Heart left ventricle (tissue), 16 donors: Measurements from ENCODE around the gene LAD1. TPM values are rescaled to one million over a fixed set of nuclear protein-coding genes. Genes with fewer than 3 reads are reported as not detected.

Source experiments
- ATAC-seq, 4 donors: fragments of 200-7000 bp; cut with Tn5 transposase; one replicate each; pipeline ENCODE4 v1.9.1; 2020 to 2022; ENCODE audit warnings: moderate library complexity in 4 of 4, mild to moderate bottlenecking in 3 of 4, moderate number of reproducible peaks in 1 of 4
- DNase-seq, 5 donors: peaks; one replicate each; pipeline ENCODE4 v3.0.0-alpha.2; 2020
- H3K27ac ChIP-seq, 12 donors: fragments of 200-600 bp; sonication (generic) in 4 of 12; one replicate each; pipeline versions ENCODE4 v1.5.0 to v1.8.0; 2016 to 2022; ENCODE audit warnings: mild to moderate bottlenecking in 2 of 12
- H3K27me3 ChIP-seq, 9 donors: fragments of 200-600 bp; sonication (generic) in 2 of 9; one replicate each; pipeline versions ENCODE4 v1.5.1 to v1.8.0; 2016 to 2022; ENCODE audit warnings: mild to moderate bottlenecking in 3 of 9
- H3K36me3 ChIP-seq, 9 donors: fragments of 200-600 bp; sonication (generic) in 2 of 9; one replicate each; pipeline versions ENCODE4 v1.5.0 to v1.8.0; 2018 to 2022; ENCODE audit warnings: mild to moderate bottlenecking in 2 of 9
- H3K4me1 ChIP-seq, 12 donors: fragments of 200-600 bp; sonication (generic) in 4 of 12; one replicate each; pipeline versions ENCODE4 v1.5.0 to v1.8.0; 2016 to 2022; ENCODE audit warnings: mild to moderate bottlenecking in 3 of 12
- H3K4me3 ChIP-seq, 12 donors: fragments of 200-600 bp; sonication (generic) in 4 of 12; one replicate each; pipeline versions ENCODE4 v1.5.0 to v1.8.0; 2017 to 2022; ENCODE audit warnings: mild to moderate bottlenecking in 9 of 12, moderate library complexity in 4 of 12
- H3K9me3 ChIP-seq, 12 donors: fragments of 200-600 bp; sonication (generic) in 4 of 12; one replicate each; pipeline versions ENCODE4 v1.5.0 to v1.8.0; 2016 to 2022; ENCODE audit warnings: mild to moderate bottlenecking in 1 of 12
- POLR2A ChIP-seq, 2 donors: fragments of 450-650 bp; IDR thresholded peaks; one replicate each; pipeline ENCODE4 v1.6.1; 2017; ENCODE audit warnings: antibody characterized with exemption in 2 of 2, mild to moderate bottlenecking in 2 of 2, moderate library complexity in 2 of 2
- WGBS, 4 donors: extraction: QIAGEN DNeasy Blood & Tissue Kit in 2 of 4; methylation state at CpG; one replicate each; pipeline versions ENCODE4 v1.1.5 to v1.1.7; 2013 to 2018; 5-methylcytosine and 5-hydroxymethylcytosine counted together
- intact Hi-C, 10 donors: fragments of 100-400 bp; cut with DNase I; formaldehyde crosslinking; loops; one replicate each; pipeline versions ENCODE4 v1.11.1 to v1.14.2; 2022
- polyA plus RNA-seq, 2 donors: library from polyadenylated mRNA; stranded (reverse); fragments of 200-250 nt; gene quantifications; one replicate each; pipeline ENCODE4 v1.2.3, GENCODE V29; 2013
- total RNA-seq, 9 donors: library from RNA; depleted of rRNA in 2 of 9; stranded (reverse); fragments of >200 nt in 2 of 9; fragmentation: NEBNext Ultra II Directional in 3 of 9; extraction: Animal tissue kit (Norgen Biotek cat#: 25700) in 3 of 9; gene quantifications; one replicate each; pipeline versions ENCODE4 v1.1.0 to v1.2.4, GENCODE V29; 2016 to 2023
- TF ChIP-seq, protein P1 (sequence below), 12 donors: fragments of 200-600 bp; sonication (generic) in 4 of 12; IDR thresholded peaks; one replicate each; pipeline versions ENCODE4 v1.5.0 to v1.8.0; 2018 to 2022; ENCODE audit warnings: antibody characterized with exemption in 12 of 12, mild to moderate bottlenecking in 5 of 12
- donor health status: ischemic (EF 13 %, LVEDD 7.1; RV severe dilation, severe dysfunction).
- donor health status: healthy with polysubstance abuse.
- donor health status: DM: no; HTN: yes; CAD: no.
- donor health status: DM: no; HTN: no; CAD: no.
- donor health status: ischemic (EF 25% LVEDD 6.9; RV normal size, moderate dysfunction).
- donor health status: ischemic (EF 25% LVEDD 5.7; RV mildly dilated, moderate dysfunction).
- donor health status: healthy.
- donor health status: DM: yes; HTN: yes; CAD: no.
- donor health status: ischemic (EF 35%, LVEDD 5.7; RV mildly dilated, moderate dysfunction).
- donor health status: nonischemic (EF 11% LVEDD 7.7; RV severe dilation, severe dysfunction).
- donor health status: DM: yes; HTN: yes; CAD: no.
- donor health status: PGD.
- donor health status: ischemic (EF 29% LVEDD 5.4; RV normal size, mild dysfunction).
- donor health status: nonischemic (EF 23%, LVEDD 6.1; RV moderate dilation, normal function).

Gene LAD1
- total and polyA plus RNA-seq, 11 donors: 2.0 to 99.2 (median 6.9) TPM

DNA sequence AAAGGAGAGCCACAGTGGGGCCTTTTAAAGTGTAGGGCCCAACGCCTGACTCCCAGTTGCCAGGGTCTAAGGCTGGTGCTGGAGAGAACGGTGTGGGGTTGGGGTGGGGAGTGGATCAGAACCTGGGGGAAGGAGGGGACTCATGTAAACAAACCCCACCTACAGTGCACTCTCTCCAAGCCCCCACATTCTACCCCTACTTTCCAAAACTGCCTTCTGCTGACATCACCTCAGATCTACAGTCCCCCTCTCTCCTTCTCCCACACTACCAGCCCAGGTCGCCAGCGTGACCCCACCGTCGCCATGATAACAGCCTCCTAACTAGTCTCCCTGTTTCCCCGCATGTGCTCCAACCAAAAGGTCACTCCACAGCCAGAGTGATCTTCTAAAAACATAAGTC is 48.2 kb downstream of the LAD1 start:
- 81 to 89% (median 87%) methylated on average over 7 of the region's 7 CpGs for WGBS, 4 donors
- Histone ChIP-seq H3K9me3 (no peaks in the 10 kb centered on the region), H3K27ac (no peak overlapping the region), H3K4me1 (peaks cover 0 to 25% (median 2%) of the 10 kb centered on the region in 12 donors), H3K36me3 (no peaks in the 10 kb centered on the region), H3K27me3 (no peaks in the 10 kb centered on the region), H3K4me3 (no peak overlapping the region)
- TF ChIP-seq, protein P1, sequence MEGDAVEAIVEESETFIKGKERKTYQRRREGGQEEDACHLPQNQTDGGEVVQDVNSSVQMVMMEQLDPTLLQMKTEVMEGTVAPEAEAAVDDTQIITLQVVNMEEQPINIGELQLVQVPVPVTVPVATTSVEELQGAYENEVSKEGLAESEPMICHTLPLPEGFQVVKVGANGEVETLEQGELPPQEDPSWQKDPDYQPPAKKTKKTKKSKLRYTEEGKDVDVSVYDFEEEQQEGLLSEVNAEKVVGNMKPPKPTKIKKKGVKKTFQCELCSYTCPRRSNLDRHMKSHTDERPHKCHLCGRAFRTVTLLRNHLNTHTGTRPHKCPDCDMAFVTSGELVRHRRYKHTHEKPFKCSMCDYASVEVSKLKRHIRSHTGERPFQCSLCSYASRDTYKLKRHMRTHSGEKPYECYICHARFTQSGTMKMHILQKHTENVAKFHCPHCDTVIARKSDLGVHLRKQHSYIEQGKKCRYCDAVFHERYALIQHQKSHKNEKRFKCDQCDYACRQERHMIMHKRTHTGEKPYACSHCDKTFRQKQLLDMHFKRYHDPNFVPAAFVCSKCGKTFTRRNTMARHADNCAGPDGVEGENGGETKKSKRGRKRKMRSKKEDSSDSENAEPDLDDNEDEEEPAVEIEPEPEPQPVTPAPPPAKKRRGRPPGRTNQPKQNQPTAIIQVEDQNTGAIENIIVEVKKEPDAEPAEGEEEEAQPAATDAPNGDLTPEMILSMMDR (IDR thresholded peaks at IDR 0.05): no peak
- TF ChIP-seq POLR2A (IDR thresholded peaks at IDR 0.05): no peak
- ATAC-seq: no peak
- peak in 2 of 5 donors; percentile 17 to 26 for DNase-seq
- intact Hi-C loops: no loop called here

GRCh38 chr1:201350361-201350725 is 48.8 kb downstream of the LAD1 start:
- intact Hi-C loops: no loop called here
- 77 to 85% (median 80%) methylated on average over 2 of the region's 2 CpGs for WGBS, 4 donors
- TF ChIP-seq, protein P1 (IDR thresholded peaks at IDR 0.05): no peak
- TF ChIP-seq POLR2A (IDR thresholded peaks at IDR 0.05): no peak
- no peak for ATAC-seq
- Histone ChIP-seq H3K27ac (no peak overlapping the region), H3K36me3 (no peaks in the 10 kb centered on the region), H3K4me3 (no peak overlapping the region), H3K27me3 (no peaks in the 10 kb centered on the region), H3K9me3 (no peaks in the 10 kb centered on the region), H3K4me1 (peaks cover 0 to 24% (median 2%) of the 10 kb centered on the region in 12 donors)
- peak in 2 of 5 donors; percentile 18 to 23 for DNase-seq

DNA sequence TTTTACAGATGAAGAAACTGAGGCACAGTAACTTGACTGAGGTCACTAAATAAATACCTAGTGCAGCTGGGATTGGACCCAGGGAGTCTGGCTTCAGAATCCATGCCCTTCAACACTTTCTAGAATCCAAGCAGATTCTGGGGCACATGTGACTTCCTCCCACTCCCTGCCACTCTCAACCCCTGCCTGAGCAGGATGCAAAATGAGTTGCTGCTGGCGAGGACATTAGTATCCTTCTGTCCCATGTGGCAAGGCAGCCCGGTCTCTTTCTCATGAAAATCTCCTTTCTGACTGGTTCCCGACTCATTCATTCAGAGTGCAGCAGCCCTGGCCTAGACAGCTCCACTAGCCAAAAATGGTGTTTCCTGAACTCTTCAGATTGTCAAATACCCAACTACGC is 50.0 kb downstream of the LAD1 start:
- DNase-seq: peak in 2 of 5 donors; percentile 8 to 20

DNA sequence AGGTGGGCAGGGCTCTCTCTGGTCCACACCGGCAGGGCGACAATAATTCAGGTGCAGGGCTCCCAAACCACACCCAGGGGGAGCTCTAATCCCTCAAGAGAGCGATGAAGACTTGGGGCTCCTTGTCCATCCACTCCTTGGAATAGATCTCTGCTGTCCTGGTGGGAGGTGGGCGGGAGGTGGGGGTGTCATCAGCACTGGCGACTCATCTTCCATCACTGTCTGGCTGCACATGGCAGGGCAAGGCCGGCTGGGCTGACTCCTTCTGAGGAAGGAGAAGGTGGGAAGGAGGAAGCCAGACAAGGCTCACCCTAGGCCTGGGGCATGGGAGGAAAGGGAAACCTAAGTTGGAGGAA is 50.9 kb downstream of the LAD1 start:
- WGBS, 4 donors: 18 to 32% (median 27%) methylated on average over 6 of the region's 6 CpGs
- DNase-seq (peak in 3 of 5 donors; percentile 24 to 55 (median 37)), ATAC-seq (peak; percentile 7 to 42 (median 26))
- H3K27me3 ChIP-seq: no peaks in the 10 kb centered on the region
- TF ChIP-seq POLR2A (IDR thresholded peaks at IDR 0.05): no peak
- TF ChIP-seq, protein P1 (IDR thresholded peaks at IDR 0.05): peak in 11 of 12 donors; percentile 38 to 59 (median 49)
- no peak overlapping the region for H3K4me3 ChIP-seq
- H3K4me1 ChIP-seq: peaks cover 0 to 13% (median 0%) of the 10 kb centered on the region in 12 donors
- intact Hi-C loops: loop anchor here in 7 of 10 donors (1.0 to 5.0 kb wide), 7 partner anchors 36 to 164 kb away; no protein-coding TSS in a partner anchor
- no peaks in the 10 kb centered on the region for H3K36me3 ChIP-seq
- no peak overlapping the region for H3K27ac ChIP-seq
- H3K9me3 ChIP-seq: no peaks in the 10 kb centered on the region

More for the DNA sequence above, 50.0 kb downstream of the LAD1 start:
- no peak for ATAC-seq
- H3K27ac ChIP-seq: no peak overlapping the region
- H3K4me1 ChIP-seq: peaks cover 0 to 13% (median 0%) of the 10 kb centered on the region in 12 donors
- no peaks in the 10 kb centered on the region for H3K9me3 ChIP-seq
- no peaks in the 10 kb centered on the region for H3K27me3 ChIP-seq
- 67 to 87% (median 75%) methylated on average over 4 of the region's 4 CpGs for WGBS, 4 donors
- no peak overlapping the region for H3K4me3 ChIP-seq
- TF ChIP-seq, protein P1 (IDR thresholded peaks at IDR 0.05): no peak
- TF ChIP-seq POLR2A (IDR thresholded peaks at IDR 0.05): no peak
- intact Hi-C loops: loop anchor here in 6 of 10 donors (5.0 kb wide), 6 partner anchors 37 to 163 kb away; no protein-coding TSS in a partner anchor
- no peaks in the 10 kb centered on the region for H3K36me3 ChIP-seq
